Right atrium auricular region (tissue), 2 donors: Measurements from ENCODE around the gene HELZ2. TPM values are rescaled to one million over a fixed set of nuclear protein-coding genes. Genes with fewer than 3 reads are reported as not detected.

Experiments
- DNase-seq: peaks from one replicate; pipeline ENCODE4 v3.0.0-alpha.2; 2019; ENCODE audit warnings: low spot score
- H3K27ac ChIP-seq, 2 donors: fragments of 200-600 bp; sonication (generic); 1 replicate in 1 of 2; 2 replicates in 1 of 2; pipeline ENCODE4 v1.5.1; 2016 to 2019
- H3K27me3 ChIP-seq, 2 donors: fragments of 200-600 bp; sonication (generic); one replicate each; pipeline versions ENCODE4 v1.5.1 to v1.6.0; 2017 to 2019
- H3K36me3 ChIP-seq: fragments of 200-600 bp; sonication (generic); one replicate; pipeline ENCODE4 v1.5.1; 2016
- H3K4me1 ChIP-seq, 2 donors: fragments of 200-600 bp; sonication (generic); one replicate each; pipeline versions ENCODE4 v1.5.1 to v1.6.0; 2017 to 2019
- H3K4me3 ChIP-seq, 2 donors: fragments of 200-600 bp; sonication (generic); 1 replicate in 1 of 2; 2 replicates in 1 of 2; pipeline ENCODE4 v1.5.1; 2017 to 2019; ENCODE audit warnings: mild to moderate bottlenecking in 1 of 2, moderate library complexity in 1 of 2
- H3K9me3 ChIP-seq, 2 donors: fragments of 200-600 bp; sonication (generic); one replicate each; pipeline ENCODE4 v1.5.1; 2019
- total RNA-seq, 2 donors: library from RNA; depleted of rRNA; stranded (reverse); fragments of >200 nt; gene quantifications; one replicate each; pipeline ENCODE4 v1.1.0, GENCODE V29; 2016
- TF ChIP-seq, protein P1 (sequence below), 2 donors: fragments of 200-600 bp; sonication (generic); IDR thresholded peaks; one replicate each; pipeline ENCODE4 v1.5.1; 2019; ENCODE audit warnings: antibody characterized with exemption in 2 of 2

The HELZ2 gene
- total RNA-seq, 2 donors from 2014 or later: 12.5 to 21.5 TPM

DNA sequence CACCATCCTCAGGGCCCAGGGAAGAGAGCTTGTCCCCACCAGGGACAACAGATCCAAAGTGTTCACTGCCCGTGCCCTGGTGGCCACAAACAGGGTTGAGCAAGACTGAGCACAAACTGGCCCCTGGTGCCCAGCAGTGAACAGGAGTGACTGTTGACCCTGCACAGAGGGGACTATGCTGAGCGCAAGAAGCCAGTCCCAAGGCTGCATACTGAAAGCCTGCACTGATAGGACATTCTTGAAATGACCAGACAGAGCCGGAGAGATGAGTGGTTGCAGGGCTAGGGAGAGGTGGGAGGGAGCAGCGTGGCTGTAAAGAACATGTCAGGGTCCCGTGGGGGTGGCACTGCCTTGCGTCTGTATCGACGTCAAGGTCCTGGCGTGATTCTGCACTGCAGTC lies 23.0 kb downstream of the HELZ2 start:
- no peak overlapping the region for H3K4me3 ChIP-seq
- TF ChIP-seq, protein P1, sequence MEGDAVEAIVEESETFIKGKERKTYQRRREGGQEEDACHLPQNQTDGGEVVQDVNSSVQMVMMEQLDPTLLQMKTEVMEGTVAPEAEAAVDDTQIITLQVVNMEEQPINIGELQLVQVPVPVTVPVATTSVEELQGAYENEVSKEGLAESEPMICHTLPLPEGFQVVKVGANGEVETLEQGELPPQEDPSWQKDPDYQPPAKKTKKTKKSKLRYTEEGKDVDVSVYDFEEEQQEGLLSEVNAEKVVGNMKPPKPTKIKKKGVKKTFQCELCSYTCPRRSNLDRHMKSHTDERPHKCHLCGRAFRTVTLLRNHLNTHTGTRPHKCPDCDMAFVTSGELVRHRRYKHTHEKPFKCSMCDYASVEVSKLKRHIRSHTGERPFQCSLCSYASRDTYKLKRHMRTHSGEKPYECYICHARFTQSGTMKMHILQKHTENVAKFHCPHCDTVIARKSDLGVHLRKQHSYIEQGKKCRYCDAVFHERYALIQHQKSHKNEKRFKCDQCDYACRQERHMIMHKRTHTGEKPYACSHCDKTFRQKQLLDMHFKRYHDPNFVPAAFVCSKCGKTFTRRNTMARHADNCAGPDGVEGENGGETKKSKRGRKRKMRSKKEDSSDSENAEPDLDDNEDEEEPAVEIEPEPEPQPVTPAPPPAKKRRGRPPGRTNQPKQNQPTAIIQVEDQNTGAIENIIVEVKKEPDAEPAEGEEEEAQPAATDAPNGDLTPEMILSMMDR (IDR thresholded peaks at IDR 0.05): no peak
- no peaks in the 10 kb centered on the region for H3K36me3 ChIP-seq
- H3K4me1 ChIP-seq: peaks cover 0 to 19% of the 10 kb centered on the region in 2 donors
- no peak overlapping the region for H3K27ac ChIP-seq
- no peaks in the 10 kb centered on the region for H3K27me3 ChIP-seq
- no peak for DNase-seq
- H3K9me3 ChIP-seq: no peaks in the 10 kb centered on the region

DNA sequence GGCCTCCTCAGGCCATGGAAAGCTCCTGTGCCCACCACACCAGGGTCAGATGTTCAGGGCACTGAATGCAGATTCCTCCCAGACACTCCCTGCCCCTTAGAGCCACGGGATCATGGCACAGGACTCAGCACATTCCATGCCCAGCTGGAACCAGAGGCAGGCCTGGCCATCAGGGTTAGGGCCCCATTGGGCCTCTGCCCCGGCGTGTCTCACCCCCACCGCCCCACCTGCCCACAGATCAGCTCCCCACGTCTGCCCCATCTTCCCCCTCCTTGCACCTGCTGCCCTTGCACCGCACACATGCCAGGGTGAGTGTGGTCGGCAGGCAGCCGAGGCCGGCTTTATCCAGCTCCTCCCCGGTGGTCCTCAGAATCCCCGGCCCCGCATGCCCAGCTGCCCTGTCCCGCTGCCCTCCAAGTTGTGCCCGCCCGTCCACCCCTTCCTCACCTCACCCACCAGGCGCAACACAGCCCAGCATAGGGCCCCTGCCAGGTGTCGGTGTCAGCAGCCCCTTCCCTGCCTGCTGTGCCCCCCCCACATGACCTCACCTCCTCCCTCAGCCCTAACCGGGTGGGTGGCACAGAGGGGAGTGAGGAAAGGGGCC lies 24.3 kb downstream of the HELZ2 start:
- H3K27me3 ChIP-seq: no peaks in the 10 kb centered on the region
- H3K9me3 ChIP-seq: no peaks in the 10 kb centered on the region
- TF ChIP-seq, protein P1 (IDR thresholded peaks at IDR 0.05): no peak
- H3K4me3 ChIP-seq: no peak overlapping the region
- peaks cover 0 to 19% of the 10 kb centered on the region in 2 donors for H3K4me1 ChIP-seq
- no peak overlapping the region for H3K27ac ChIP-seq
- no peak for DNase-seq
- H3K36me3 ChIP-seq: no peaks in the 10 kb centered on the region

DNA sequence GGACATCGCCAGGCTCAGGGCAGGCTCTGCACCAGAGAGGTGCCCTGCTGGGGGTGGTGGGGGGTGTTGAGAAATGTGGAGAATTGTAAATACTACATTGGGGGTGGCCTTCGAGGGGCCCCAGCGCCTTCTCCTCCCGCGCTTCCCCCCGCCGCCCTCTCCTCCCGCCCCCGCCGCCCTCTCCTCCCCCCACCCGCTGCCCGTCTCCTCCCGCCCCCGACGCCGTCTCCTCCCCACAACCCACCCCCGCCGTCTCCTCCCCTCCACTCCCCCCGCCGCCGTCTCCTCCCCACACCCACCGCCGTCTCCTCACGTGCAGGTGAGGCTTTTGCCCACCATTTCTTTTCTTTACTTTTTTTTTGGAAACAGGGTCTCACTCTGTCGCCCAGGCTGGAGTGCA lies 25.0 kb downstream of the HELZ2 start:
- TF ChIP-seq, protein P1 (IDR thresholded peaks at IDR 0.05): no peak
- Histone ChIP-seq H3K27me3 (no peaks in the 10 kb centered on the region), H3K27ac (no peak overlapping the region), H3K36me3 (no peaks in the 10 kb centered on the region), H3K9me3 (no peaks in the 10 kb centered on the region), H3K4me1 (peaks cover 0 to 12% of the 10 kb centered on the region in 2 donors), H3K4me3 (no peak overlapping the region)
- no peak for DNase-seq

DNA sequence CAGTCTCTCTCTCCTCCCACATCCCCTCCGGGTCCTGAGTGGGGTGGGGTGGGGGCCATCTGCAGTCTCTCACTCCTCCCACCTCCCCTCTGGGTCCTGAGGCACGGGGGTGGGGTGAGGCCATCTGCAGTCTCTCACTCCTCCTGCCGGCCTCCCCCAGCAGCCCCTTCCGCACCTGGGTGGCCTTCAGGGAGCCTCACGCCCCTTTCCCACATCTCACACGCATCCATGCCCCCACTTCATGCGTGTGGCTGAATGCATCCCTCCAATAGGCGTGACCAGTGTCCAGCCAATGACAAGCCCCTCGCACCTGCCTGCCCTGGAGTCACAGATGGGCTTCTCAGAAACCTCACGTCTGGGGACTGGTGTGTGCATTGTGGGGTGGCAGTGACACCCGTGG lies 25.5 kb downstream of the HELZ2 start:
- TF ChIP-seq, protein P1 (IDR thresholded peaks at IDR 0.05): no peak
- no peak overlapping the region for H3K27ac ChIP-seq
- DNase-seq: no peak
- no peak overlapping the region for H3K4me3 ChIP-seq
- H3K27me3 ChIP-seq: no peaks in the 10 kb centered on the region
- H3K36me3 ChIP-seq: no peaks in the 10 kb centered on the region
- peaks cover 0 to 8% of the 10 kb centered on the region in 2 donors for H3K4me1 ChIP-seq
- H3K9me3 ChIP-seq: no peaks in the 10 kb centered on the region

DNA sequence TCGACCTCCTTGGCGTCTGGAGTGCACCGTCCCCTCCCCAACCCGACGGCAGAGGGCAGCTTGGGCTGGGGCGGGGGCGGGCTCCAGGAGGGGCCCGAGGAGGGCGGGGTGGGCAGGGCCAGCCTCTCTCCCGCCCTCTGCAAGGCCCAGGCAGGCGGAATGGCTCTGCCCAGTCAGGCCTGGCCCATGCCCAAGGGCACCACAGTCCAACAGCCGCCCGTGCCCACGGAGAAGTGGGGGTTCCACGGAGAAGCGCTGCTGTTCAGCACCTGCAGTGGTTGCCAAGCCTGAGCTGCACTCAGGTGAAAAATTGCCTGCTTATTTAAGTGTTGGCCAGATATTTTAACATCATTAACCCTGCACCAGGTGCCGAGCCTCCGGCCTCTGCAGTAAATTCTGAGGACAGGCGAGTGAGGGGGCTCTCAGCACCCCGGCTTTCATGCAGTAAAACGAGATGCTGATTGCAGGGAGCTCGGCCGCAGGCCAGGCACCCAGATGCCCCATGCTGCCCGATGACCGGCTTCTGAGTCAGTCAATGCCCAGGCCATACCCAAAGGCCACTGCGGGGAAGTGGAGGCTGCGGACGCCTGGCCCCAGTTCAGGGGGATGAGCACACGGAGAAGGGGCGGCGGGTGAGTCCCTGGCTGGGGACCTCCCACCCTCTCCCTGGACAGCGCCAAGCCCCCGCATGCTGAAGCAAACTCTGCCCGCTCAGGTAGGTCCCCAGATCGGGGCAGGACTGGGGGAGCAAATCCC lies 26.1 kb downstream of the HELZ2 start, which contains the start of gene SRMS:
Gene SRMS (minus strand): TSS at position 25 of the 756 bp plus-strand sequence. CDS start 286 bp downstream, outside the sequence.
- no peak within 1 kb of the TSS for H3K4me3 ChIP-seq
- H3K27ac ChIP-seq: no peak within 1 kb of the TSS
- no peak for DNase-seq
- no peaks in the 10 kb centered on the region for H3K9me3 ChIP-seq
- TF ChIP-seq, protein P1 (IDR thresholded peaks at IDR 0.05): no peak
- peaks cover 0 to 1% of the 10 kb centered on the region in 2 donors for H3K4me1 ChIP-seq
- H3K27me3 ChIP-seq: no peaks in the 10 kb centered on the region
- H3K36me3 ChIP-seq: no peaks in the 10 kb centered on the region
